Lower leg skin (tissue), 3 donors: ENCODE data around the gene MRPS7.

Source experiments
- CTCF ChIP-seq, 3 donors: fragments of 450-650 bp; IDR thresholded peaks; one replicate each; pipeline ENCODE4 v1.5.1; 2016; ENCODE audit warnings: antibody characterized with exemption in 3 of 3, mild to moderate bottlenecking in 3 of 3, moderate library complexity in 2 of 3
- POLR2A ChIP-seq, 2 donors: fragments of 450-650 bp; IDR thresholded peaks; one replicate each; pipeline ENCODE4 v1.6.1; 2016 to 2017; ENCODE audit warnings: antibody characterized with exemption in 2 of 2, mild to moderate bottlenecking in 1 of 2, moderate library complexity in 1 of 2

- TF ChIP-seq CTCF (IDR thresholded peaks at IDR 0.05) (no peak), POLR2A (IDR thresholded peaks at IDR 0.05) (no peak)
Measured at GRCh38 chr17:75263055-75263454, 1.4 kb downstream of the MRPS7 start.
